Measurements from ENCODE around the gene ASCL1.

GRCh38 chr12:102958073-102958829 is 777 bp downstream of the ASCL1 start:
- TF ChIP-seq CTCF (IDR thresholded peaks at IDR 0.05) (no peak), POLR2A (IDR thresholded peaks at IDR 0.05) (no peak)

Data from adrenal gland (tissue), 5 donors.